Epithelial cell of proximal tubule (primary cell): ENCODE data around the gene KCNJ4. TPM values are rescaled to one million over a fixed set of nuclear protein-coding genes. Genes with fewer than 3 reads are reported as not detected.

Source experiments
- DNase-seq: peaks from one replicate; pipeline ENCODE4 v3.0.0-alpha.2; 2011; ENCODE audit warnings: low read depth
- H3K4me3 ChIP-seq: 2 replicates; pipeline ENCODE4 v1.5.1; 2011; ENCODE audit warnings: low read depth, mild to moderate bottlenecking, low read length
- CTCF ChIP-seq: conservative IDR thresholded peaks from 2 replicates; pipeline ENCODE4 v1.5.1; 2012; ENCODE audit warnings: low read depth, mild to moderate bottlenecking, low read length
- total RNA-seq: library from RNA; depleted of rRNA; stranded (reverse); fragments of >200 nt; gene quantifications from 2 replicates; pipeline ENCODE4 v1.2.3, GENCODE V29; 2015

KCNJ4 gene
- total RNA-seq, 1 donor from 2014 or later = not detected

- no peak overlapping the region for H3K4me3 ChIP-seq
- DNase-seq = no peak
- no peak for TF ChIP-seq CTCF
Measured at GRCh38 chr22:38484244-38484643, 29.2 kb upstream of the KCNJ4 start.

GRCh38 chr22:38482662-38483308 is 27.8 kb upstream of the KCNJ4 start:
- no peak overlapping the region for H3K4me3 ChIP-seq
- DNase-seq = no peak
- no peak for TF ChIP-seq CTCF

GRCh38 chr22:38481871-38482332 is 26.9 kb upstream of the KCNJ4 start:
- no peak for DNase-seq
- H3K4me3 ChIP-seq = no peak overlapping the region
- no peak for TF ChIP-seq CTCF

- no peak for TF ChIP-seq CTCF
- no peak for DNase-seq
- H3K4me3 ChIP-seq = no peak overlapping the region
Measured at GRCh38 chr22:38481162-38481870, 26.3 kb upstream of the KCNJ4 start.

- no peak for TF ChIP-seq CTCF
- DNase-seq = peak; percentile 43
- no peak overlapping the region for H3K4me3 ChIP-seq
Measured at GRCh38 chr22:38479096-38479837, 24.3 kb upstream of the KCNJ4 start.

- no peak for DNase-seq
- no peak overlapping the region for H3K4me3 ChIP-seq
- TF ChIP-seq CTCF = no peak
Measured at GRCh38 chr22:38477585-38477984, 22.6 kb upstream of the KCNJ4 start.
